SKM-1 (cell line): ENCODE results near the gene CDK10.
"Not testable (repeated sequence)": the region's sequence is repeated elsewhere in the genome, so short reads cannot be mapped to it uniquely, and the experiment has no call there.

Experiments used
- DNase-seq: peaks from one replicate; lab custom pipeline; 2025; ENCODE audit not compliant: unreplicated experiment; lab: John Stamatoyannopoulos, UW

The CDK10 gene

GRCh38 chr16:89686520-89687091 is at the start of gene CDK10:
Gene CDK10, plus strand, starts transcription at chr16:89686689. Its CDS starts 22 bp downstream, at chr16:89686711.
- peak; percentile 86 for DNase-seq

- DNase-seq = no peak
Observed at GRCh38 chr16:89637379-89637778, 49.1 kb upstream of the CDK10 start.

GRCh38 chr16:89638455-89638854 is 48.0 kb upstream of the CDK10 start:
- DNase-seq = no peak

- no peak for DNase-seq
Observed at GRCh38 chr16:89639385-89639784, 47.1 kb upstream of the CDK10 start.

GRCh38 chr16:89641458-89642119 is 44.9 kb upstream of the CDK10 start:
- DNase-seq = no peak

- no peak for DNase-seq
Observed at GRCh38 chr16:89642574-89642973, 43.9 kb upstream of the CDK10 start.

- DNase-seq = no peak
Observed at GRCh38 chr16:89643769-89644300, 42.7 kb upstream of the CDK10 start.

- no peak for DNase-seq
Observed at GRCh38 chr16:89645122-89645521, 41.4 kb upstream of the CDK10 start.

- DNase-seq = no peak
Observed at GRCh38 chr16:89646270-89646669, 40.2 kb upstream of the CDK10 start.

- DNase-seq = no peak
Observed at GRCh38 chr16:89646906-89647305, 39.6 kb upstream of the CDK10 start.

- no peak for DNase-seq
Observed at GRCh38 chr16:89651584-89651983, 34.9 kb upstream of the CDK10 start.

GRCh38 chr16:89653656-89654295 is 32.7 kb upstream of the CDK10 start:
- DNase-seq = no peak

GRCh38 chr16:89655062-89655643 is 31.3 kb upstream of the CDK10 start:
- no peak for DNase-seq

- no peak for DNase-seq
Observed at GRCh38 chr16:89656435-89657121, 29.9 kb upstream of the CDK10 start.

GRCh38 chr16:89657442-89658220 is 28.9 kb upstream of the CDK10 start, which contains the start of the genes CHMP1A and SPATA33:
Gene CHMP1A, minus strand, starts transcription at chr16:89657708. Its CDS starts 120 bp downstream, at chr16:89657588.
Gene SPATA33, plus strand, starts transcription at chr16:89657836. Its CDS starts 76 bp downstream, at chr16:89657912.
- DNase-seq = peak; percentile 52

- no peak for DNase-seq
Observed at GRCh38 chr16:89658221-89658879, 28.1 kb upstream of the CDK10 start.

GRCh38 chr16:89660146-89660545 is 26.3 kb upstream of the CDK10 start:
- DNase-seq = no peak

GRCh38 chr16:89661215-89661614 is 25.3 kb upstream of the CDK10 start:
- no peak for DNase-seq

- DNase-seq = not testable (repeated sequence)
Observed at GRCh38 chr16:89664238-89664637, 22.3 kb upstream of the CDK10 start.

GRCh38 chr16:89667000-89667399 is 19.5 kb upstream of the CDK10 start:
- DNase-seq = not testable (repeated sequence)
